HEK293 (cell line): ENCODE data around the gene BACH2.
A peak's percentile ranks its signal among the peaks of the same experiment; 100 is the strongest.

Experiments used
- BCL11A ChIP-seq: fragments of 450-650 bp; formaldehyde crosslinking; IDR thresholded peaks from 2 replicates; pipeline ENCODE4 v1.5.1; 2016; ENCODE audit warnings: low read depth, missing biosample characterization, missing genetic modification characterization
- GLI2 ChIP-seq: fragments of 450-650 bp; formaldehyde crosslinking; IDR thresholded peaks from 2 replicates; pipeline ENCODE4; 2017; ENCODE audit warnings: missing biosample characterization, missing genetic modification characterization, low read depth, borderline replicate concordance
- IKZF3 ChIP-seq: fragments of 450-650 bp; IDR thresholded peaks from 2 replicates; pipeline ENCODE4 v1.5.0; 2018; ENCODE audit warnings: missing biosample characterization, mild to moderate bottlenecking, missing genetic modification characterization, moderate library complexity
- KLF16 ChIP-seq: fragments of 450-650 bp; formaldehyde crosslinking; IDR thresholded peaks from 2 replicates; pipeline ENCODE4 v1.5.1; 2017; ENCODE audit warnings: missing biosample characterization, missing genetic modification characterization
- MYNN ChIP-seq: fragments of 450-650 bp; formaldehyde crosslinking; IDR thresholded peaks from 2 replicates; pipeline ENCODE4 v1.5.1; 2016; ENCODE audit warnings: missing biosample characterization, missing genetic modification characterization, borderline replicate concordance
- MZF1 ChIP-seq: fragments of 450-650 bp; formaldehyde crosslinking; IDR thresholded peaks from 2 replicates; pipeline ENCODE4 v1.5.1; 2017; ENCODE audit warnings: missing biosample characterization, missing genetic modification characterization, borderline replicate concordance
- REPIN1 ChIP-seq: fragments of 450-650 bp; formaldehyde crosslinking; IDR thresholded peaks from 2 replicates; pipeline ENCODE4 v1.5.1; 2017; ENCODE audit warnings: missing biosample characterization, missing genetic modification characterization, low read depth
- TSHZ1 ChIP-seq: fragments of 450-650 bp; formaldehyde crosslinking; IDR thresholded peaks from 2 replicates; pipeline ENCODE4 v1.5.1; 2016; ENCODE audit warnings: missing biosample characterization, missing genetic modification characterization, borderline replicate concordance
- YY2 ChIP-seq: fragments of 450-650 bp; formaldehyde crosslinking; IDR thresholded peaks from 2 replicates; pipeline ENCODE4 v1.5.1; 2016; ENCODE audit warnings: missing biosample characterization, missing genetic modification characterization
- ZBTB20 ChIP-seq: fragments of 450-650 bp; formaldehyde crosslinking; IDR thresholded peaks from 2 replicates; pipeline ENCODE4 v1.5.1; 2016; ENCODE audit warnings: missing biosample characterization, missing genetic modification characterization
- ZBTB48 ChIP-seq: fragments of 450-650 bp; formaldehyde crosslinking; IDR thresholded peaks from 2 replicates; pipeline ENCODE4 v1.5.1; 2016; ENCODE audit warnings: missing biosample characterization, missing genetic modification characterization
- ZFP41 ChIP-seq: fragments of 450-650 bp; formaldehyde crosslinking; IDR thresholded peaks from 2 replicates; pipeline ENCODE4 v1.5.1; 2016; ENCODE audit warnings: missing biosample characterization, missing genetic modification characterization, borderline replicate concordance
- ZFP69B ChIP-seq: fragments of 450-650 bp; formaldehyde crosslinking; IDR thresholded peaks from 2 replicates; pipeline ENCODE4 v1.5.1; 2016; ENCODE audit warnings: missing biosample characterization, missing genetic modification characterization
- ZNF146 ChIP-seq: fragments of 450-650 bp; formaldehyde crosslinking; IDR thresholded peaks from 2 replicates; pipeline ENCODE4 v1.5.1; 2016; ENCODE audit warnings: missing biosample characterization, missing genetic modification characterization
- ZNF2 ChIP-seq: fragments of 450-650 bp; formaldehyde crosslinking; IDR thresholded peaks from 2 replicates; pipeline ENCODE4 v1.5.1; 2016; ENCODE audit warnings: missing biosample characterization, missing genetic modification characterization
- ZNF223 ChIP-seq: fragments of 450-650 bp; formaldehyde crosslinking; IDR thresholded peaks from 2 replicates; pipeline ENCODE4 v1.5.1; 2016; ENCODE audit warnings: missing biosample characterization, missing genetic modification characterization
- ZNF391 ChIP-seq: fragments of 450-650 bp; formaldehyde crosslinking; IDR thresholded peaks from 2 replicates; pipeline ENCODE4 v1.5.1; 2016; ENCODE audit warnings: low read depth, missing biosample characterization, missing genetic modification characterization, borderline replicate concordance
- ZNF394 ChIP-seq: fragments of 450-650 bp; formaldehyde crosslinking; IDR thresholded peaks from 2 replicates; pipeline ENCODE4 v1.5.1; 2016; ENCODE audit warnings: missing biosample characterization, missing genetic modification characterization, mild to moderate bottlenecking, moderate library complexity, borderline replicate concordance
- ZNF571 ChIP-seq: fragments of 450-650 bp; formaldehyde crosslinking; IDR thresholded peaks from 2 replicates; pipeline ENCODE4 v1.5.0; 2017; ENCODE audit warnings: missing biosample characterization, missing genetic modification characterization
- ZNF585B ChIP-seq: fragments of 450-650 bp; formaldehyde crosslinking; IDR thresholded peaks from 2 replicates; pipeline ENCODE4 v1.5.1; 2016; ENCODE audit warnings: missing biosample characterization, missing genetic modification characterization
- ZNF624 ChIP-seq: fragments of 450-650 bp; formaldehyde crosslinking; IDR thresholded peaks from 2 replicates; pipeline ENCODE4 v1.5.1; 2017; ENCODE audit warnings: missing biosample characterization, missing genetic modification characterization
- ZNF654 ChIP-seq: fragments of 450-650 bp; formaldehyde crosslinking; IDR thresholded peaks from 2 replicates; pipeline ENCODE4 v1.5.1; 2016; ENCODE audit warnings: low read depth, missing biosample characterization, missing genetic modification characterization
- ZNF658 ChIP-seq: fragments of 450-650 bp; formaldehyde crosslinking; IDR thresholded peaks from 2 replicates; pipeline ENCODE4; 2016; ENCODE audit warnings: missing biosample characterization, missing genetic modification characterization
- ZNF660 ChIP-seq: fragments of 450-650 bp; IDR thresholded peaks from 2 replicates; pipeline ENCODE4 v1.5.1; 2018; ENCODE audit warnings: missing biosample characterization, mild to moderate bottlenecking, missing genetic modification characterization
- ZNF664 ChIP-seq: fragments of 450-650 bp; formaldehyde crosslinking; IDR thresholded peaks from 2 replicates; pipeline ENCODE4 v1.5.1; 2016; ENCODE audit warnings: missing biosample characterization, missing genetic modification characterization
- ZNF704 ChIP-seq: fragments of 450-650 bp; formaldehyde crosslinking; IDR thresholded peaks from 2 replicates; pipeline ENCODE4 v1.5.1; 2016; ENCODE audit warnings: missing biosample characterization, missing genetic modification characterization
- ZNF76 ChIP-seq: fragments of 450-650 bp; formaldehyde crosslinking; IDR thresholded peaks from 2 replicates; pipeline ENCODE4; 2016; ENCODE audit warnings: low read depth, missing biosample characterization, missing genetic modification characterization, borderline replicate concordance
- ZSCAN30 ChIP-seq: fragments of 450-650 bp; IDR thresholded peaks from 2 replicates; pipeline ENCODE4 v1.5.1; 2018; ENCODE audit warnings: missing biosample characterization, mild to moderate bottlenecking, missing genetic modification characterization, moderate library complexity
- TF ChIP-seq, protein P1 (sequence below): fragments of 450-650 bp; formaldehyde crosslinking; IDR thresholded peaks from 2 replicates; pipeline ENCODE4 v1.5.1; 2016; ENCODE audit warnings: missing biosample characterization, missing genetic modification characterization
- TF ChIP-seq, protein P2 (sequence below): fragments of 450-650 bp; formaldehyde crosslinking; IDR thresholded peaks from 2 replicates; pipeline ENCODE4 v1.5.1; 2016; ENCODE audit warnings: missing biosample characterization, missing genetic modification characterization
- TF ChIP-seq, protein P3 (sequence below): fragments of 450-650 bp; formaldehyde crosslinking; IDR thresholded peaks from 2 replicates; pipeline ENCODE4 v1.5.1; 2017; ENCODE audit warnings: missing biosample characterization, missing genetic modification characterization

BACH2 gene

DNA sequence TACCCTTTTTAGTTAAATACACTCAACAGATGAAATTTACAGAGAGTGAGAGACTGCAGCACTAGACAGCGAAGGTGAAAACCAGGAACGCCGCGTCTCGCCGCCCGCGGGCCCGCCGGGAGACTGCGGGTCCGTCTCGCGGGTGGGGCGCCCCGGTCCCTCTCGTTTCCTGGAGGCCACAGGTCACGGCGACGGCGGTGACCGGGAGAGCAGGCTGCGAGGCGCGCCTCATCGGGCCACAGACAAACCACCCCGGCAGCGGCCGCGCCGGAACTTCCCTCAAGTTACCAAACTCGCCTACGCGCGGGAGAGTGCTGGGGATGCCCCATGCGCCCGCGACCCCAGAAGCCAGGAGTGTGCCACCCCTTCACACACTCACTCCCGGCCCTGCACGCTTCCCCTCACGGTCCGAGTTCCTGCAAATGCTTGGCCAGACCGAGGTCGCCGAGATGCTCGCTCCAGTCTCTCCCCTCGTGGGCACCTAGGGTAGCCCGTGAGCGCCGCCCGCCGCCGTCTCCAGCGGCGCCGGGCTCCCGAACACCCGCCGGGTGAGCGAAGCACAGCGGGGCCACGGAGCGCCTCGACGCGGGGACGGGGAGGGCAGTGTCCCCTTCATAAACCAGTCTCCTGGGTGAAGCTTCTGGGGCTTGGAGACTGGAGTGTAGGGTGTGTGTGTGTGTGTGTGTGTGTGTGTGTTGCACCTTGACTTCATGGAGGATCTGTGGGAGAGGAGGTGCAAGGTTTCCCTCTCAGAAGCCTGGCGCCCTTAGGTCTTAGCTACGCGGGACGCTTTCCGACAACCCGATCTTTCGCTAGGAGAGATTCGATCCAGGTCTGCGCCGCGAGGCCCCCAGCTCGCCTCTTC, 1.4 kb downstream of the BACH2 start (continued):
- no peak; the same call in 1 of the 2 replicates for TF ChIP-seq TSHZ1 (tag by site-specific recombination)
- TF ChIP-seq ZNF585B (tag by site-specific recombination) = no peak
- TF ChIP-seq, protein P1, sequence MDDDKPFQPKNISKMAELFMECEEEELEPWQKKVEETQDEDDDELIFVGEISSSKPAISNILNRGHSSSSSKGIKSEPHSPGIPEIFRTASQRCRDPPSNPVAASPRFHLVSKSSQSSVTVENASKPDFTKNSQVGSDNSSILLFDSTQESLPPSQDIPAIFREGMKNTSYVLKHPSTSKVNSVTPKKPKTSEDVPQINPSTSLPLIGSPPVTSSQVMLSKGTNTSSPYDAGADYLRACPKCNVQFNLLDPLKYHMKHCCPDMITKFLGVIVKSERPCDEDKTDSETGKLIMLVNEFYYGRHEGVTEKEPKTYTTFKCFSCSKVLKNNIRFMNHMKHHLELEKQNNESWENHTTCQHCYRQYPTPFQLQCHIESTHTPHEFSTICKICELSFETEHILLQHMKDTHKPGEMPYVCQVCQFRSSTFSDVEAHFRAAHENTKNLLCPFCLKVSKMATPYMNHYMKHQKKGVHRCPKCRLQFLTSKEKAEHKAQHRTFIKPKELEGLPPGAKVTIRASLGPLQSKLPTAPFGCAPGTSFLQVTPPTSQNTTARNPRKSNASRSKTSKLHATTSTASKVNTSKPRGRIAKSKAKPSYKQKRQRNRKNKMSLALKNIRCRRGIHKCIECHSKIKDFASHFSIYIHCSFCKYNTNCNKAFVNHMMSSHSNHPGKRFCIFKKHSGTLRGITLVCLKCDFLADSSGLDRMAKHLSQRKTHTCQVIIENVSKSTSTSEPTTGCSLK (tag by site-specific recombination) = no peak
- TF ChIP-seq, protein P2, sequence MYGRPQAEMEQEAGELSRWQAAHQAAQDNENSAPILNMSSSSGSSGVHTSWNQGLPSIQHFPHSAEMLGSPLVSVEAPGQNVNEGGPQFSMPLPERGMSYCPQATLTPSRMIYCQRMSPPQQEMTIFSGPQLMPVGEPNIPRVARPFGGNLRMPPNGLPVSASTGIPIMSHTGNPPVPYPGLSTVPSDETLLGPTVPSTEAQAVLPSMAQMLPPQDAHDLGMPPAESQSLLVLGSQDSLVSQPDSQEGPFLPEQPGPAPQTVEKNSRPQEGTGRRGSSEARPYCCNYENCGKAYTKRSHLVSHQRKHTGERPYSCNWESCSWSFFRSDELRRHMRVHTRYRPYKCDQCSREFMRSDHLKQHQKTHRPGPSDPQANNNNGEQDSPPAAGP = no peak
- no peak for TF ChIP-seq KLF16 (tag by site-specific recombination)
- TF ChIP-seq ZNF391 = peak; percentile 43; the same call in 1 of the 2 replicates
- TF ChIP-seq MZF1 = no peak
- no peak for TF ChIP-seq IKZF3
- no peak for TF ChIP-seq ZNF571 (tag by site-specific recombination)
- no peak for TF ChIP-seq ZNF76 (tag by site-specific recombination)
- TF ChIP-seq ZNF658 (tag by site-specific recombination) = no peak
- 0 out of 2 replicates have a peak, but pooled peaks have one; percentile 17 for TF ChIP-seq ZNF223 (tag by site-specific recombination)
- no peak for TF ChIP-seq ZFP41 (tag by site-specific recombination)
- TF ChIP-seq GLI2 (tag by site-specific recombination) = no peak
- no peak for TF ChIP-seq ZNF394 (tag by site-specific recombination)
- TF ChIP-seq MYNN (tag by site-specific recombination) = no peak
- TF ChIP-seq ZSCAN30 (tag by site-specific recombination) = no peak
- TF ChIP-seq ZNF660 (tag by site-specific recombination) = no peak
- no peak for TF ChIP-seq YY2 (tag by site-specific recombination)
- no peak for TF ChIP-seq ZNF146 (tag by site-specific recombination)
- TF ChIP-seq BCL11A (tag by site-specific recombination) = no peak
- no peak for TF ChIP-seq ZNF704 (tag by site-specific recombination)
- TF ChIP-seq ZNF654 (tag by site-specific recombination) = no peak
- TF ChIP-seq ZBTB20 (tag by site-specific recombination) = peak; percentile 83; the same call in 1 of the 2 replicates
- peak; percentile 71 for TF ChIP-seq ZNF2 (tag by site-specific recombination)
- TF ChIP-seq REPIN1 (tag by site-specific recombination) = no peak
- TF ChIP-seq, protein P3, sequence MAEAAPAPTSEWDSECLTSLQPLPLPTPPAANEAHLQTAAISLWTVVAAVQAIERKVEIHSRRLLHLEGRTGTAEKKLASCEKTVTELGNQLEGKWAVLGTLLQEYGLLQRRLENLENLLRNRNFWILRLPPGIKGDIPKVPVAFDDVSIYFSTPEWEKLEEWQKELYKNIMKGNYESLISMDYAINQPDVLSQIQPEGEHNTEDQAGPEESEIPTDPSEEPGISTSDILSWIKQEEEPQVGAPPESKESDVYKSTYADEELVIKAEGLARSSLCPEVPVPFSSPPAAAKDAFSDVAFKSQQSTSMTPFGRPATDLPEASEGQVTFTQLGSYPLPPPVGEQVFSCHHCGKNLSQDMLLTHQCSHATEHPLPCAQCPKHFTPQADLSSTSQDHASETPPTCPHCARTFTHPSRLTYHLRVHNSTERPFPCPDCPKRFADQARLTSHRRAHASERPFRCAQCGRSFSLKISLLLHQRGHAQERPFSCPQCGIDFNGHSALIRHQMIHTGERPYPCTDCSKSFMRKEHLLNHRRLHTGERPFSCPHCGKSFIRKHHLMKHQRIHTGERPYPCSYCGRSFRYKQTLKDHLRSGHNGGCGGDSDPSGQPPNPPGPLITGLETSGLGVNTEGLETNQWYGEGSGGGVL (tag by site-specific recombination) = no peak; the same call in 1 of the 2 replicates
- no peak for TF ChIP-seq ZNF624 (tag by site-specific recombination)
- no peak for TF ChIP-seq ZBTB48 (tag by site-specific recombination)
- no peak for TF ChIP-seq ZFP69B (tag by site-specific recombination)
- no peak for TF ChIP-seq ZNF664 (tag by site-specific recombination)
